HG03378 (cell line): ENCODE measurements around the gene C1QTNF8.

ENCODE experiments used
- ATAC-seq: cut with Tn5 transposase; IDR thresholded peaks from one replicate; pipeline ENCODE4 v1.9.1; 2021; ENCODE audit warnings: mild to moderate bottlenecking, moderate library complexity; ENCODE audit not compliant: unreplicated experiment

The C1QTNF8 gene

DNA sequence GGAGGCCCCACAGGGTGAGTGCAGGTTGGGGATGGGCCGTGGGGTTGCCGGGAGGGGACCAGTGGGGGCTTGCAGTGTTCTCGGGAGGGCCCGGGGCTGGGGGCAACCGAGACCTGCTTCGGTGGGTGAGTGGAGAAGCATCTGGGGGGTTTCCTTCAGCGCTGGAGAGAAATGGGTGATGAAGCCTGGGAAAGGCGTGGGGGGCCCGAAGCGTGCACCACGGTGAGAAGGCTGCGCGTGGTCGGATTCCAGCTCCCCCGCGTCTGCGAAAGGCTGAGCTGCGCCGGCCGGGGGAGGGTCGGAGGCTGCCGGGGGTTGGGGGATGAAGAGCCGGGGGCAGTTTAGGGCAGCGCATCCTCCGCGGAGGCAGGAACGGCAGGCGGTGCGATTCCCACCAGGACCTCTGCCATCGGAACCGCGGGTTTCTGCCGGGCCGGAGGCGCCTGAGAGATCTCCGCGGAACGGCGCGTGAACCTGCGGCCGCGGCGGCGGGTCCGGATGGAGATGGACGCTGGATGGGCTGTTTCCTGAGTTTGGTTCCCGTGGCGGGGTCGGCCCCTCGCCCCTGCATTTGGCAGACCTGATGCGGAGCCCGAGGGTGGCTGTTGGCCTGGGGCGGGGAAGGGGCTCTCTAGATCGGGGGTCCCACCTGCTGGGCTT, 30.4 kb downstream of the C1QTNF8 start:
- no peak for ATAC-seq

DNA sequence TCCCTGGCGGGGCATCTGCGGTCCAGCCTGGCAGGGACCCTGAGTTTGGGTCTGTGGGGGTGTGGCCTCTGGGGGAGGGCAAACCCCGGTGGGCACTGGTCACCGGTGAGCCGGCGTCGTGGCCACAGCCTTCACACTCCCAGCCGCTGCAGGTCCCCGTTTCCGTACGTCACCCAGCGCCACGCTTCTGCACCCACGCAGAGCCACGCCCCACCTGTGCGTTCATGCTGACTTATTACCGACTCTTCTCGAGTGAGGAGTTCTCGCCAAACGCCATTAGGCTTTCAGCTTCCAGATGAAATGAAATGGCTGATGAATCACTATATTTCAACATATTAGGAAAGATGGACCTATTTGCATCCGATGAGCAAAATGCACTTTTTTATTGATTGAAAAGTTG, 32.3 kb downstream of the C1QTNF8 start:
- ATAC-seq = no peak

DNA sequence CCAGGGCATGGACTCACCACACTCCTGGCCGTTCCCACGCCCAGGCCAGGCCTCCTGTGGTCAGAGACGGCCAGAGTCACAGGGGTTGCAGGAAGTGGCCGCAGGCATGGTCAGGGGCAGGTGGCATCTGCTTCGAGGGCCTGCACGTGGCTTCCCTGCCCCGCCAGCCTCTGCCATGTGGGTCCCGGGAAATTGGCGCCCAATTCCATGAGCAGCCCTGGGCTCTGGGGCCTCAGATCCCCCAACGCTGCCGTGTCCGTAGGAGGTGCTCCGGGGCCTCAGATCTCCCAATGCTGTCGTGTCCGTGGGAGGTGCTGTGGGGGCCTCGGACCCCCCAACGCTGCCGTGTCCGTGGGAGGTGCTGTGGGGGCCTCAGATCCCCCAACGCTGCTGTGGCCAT, 33.1 kb downstream of the C1QTNF8 start:
- no peak for ATAC-seq

DNA sequence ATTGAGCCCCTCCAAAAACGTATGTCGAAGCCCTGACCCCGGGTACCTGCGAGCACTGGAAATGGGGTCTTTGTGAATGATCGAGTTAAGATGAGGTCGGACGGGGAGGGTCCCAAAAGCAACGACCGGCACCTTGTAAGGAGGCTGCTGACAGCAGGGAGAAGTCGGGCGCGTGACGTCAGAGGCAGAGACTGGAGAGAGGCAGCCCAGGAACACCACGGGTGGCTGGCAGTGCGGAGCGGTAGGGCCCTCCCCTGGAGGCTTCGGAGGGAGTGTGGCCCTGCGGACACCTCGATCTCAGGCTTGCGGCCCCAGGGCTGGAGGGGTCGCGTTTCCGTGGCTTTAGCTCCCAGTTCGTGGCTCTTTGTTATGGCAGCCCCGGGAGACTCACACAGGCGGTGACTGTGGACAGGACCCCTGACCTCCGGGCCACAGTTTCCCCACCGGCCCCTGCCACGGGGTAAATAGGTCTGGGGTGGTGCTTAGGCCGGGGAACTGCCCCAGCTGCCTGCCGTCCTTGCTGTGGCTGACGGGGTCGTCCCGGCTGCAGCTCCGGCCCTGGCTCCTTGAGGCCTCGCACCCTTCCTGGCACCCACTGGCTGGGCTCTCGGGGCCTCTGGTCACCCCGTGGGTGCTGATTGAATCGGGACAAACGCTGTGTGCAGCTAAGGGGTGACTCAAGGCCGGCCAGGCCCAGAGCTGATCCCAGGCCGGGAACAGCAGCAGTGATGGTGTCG, 34.1 kb downstream of the C1QTNF8 start:
- ATAC-seq = no peak

DNA sequence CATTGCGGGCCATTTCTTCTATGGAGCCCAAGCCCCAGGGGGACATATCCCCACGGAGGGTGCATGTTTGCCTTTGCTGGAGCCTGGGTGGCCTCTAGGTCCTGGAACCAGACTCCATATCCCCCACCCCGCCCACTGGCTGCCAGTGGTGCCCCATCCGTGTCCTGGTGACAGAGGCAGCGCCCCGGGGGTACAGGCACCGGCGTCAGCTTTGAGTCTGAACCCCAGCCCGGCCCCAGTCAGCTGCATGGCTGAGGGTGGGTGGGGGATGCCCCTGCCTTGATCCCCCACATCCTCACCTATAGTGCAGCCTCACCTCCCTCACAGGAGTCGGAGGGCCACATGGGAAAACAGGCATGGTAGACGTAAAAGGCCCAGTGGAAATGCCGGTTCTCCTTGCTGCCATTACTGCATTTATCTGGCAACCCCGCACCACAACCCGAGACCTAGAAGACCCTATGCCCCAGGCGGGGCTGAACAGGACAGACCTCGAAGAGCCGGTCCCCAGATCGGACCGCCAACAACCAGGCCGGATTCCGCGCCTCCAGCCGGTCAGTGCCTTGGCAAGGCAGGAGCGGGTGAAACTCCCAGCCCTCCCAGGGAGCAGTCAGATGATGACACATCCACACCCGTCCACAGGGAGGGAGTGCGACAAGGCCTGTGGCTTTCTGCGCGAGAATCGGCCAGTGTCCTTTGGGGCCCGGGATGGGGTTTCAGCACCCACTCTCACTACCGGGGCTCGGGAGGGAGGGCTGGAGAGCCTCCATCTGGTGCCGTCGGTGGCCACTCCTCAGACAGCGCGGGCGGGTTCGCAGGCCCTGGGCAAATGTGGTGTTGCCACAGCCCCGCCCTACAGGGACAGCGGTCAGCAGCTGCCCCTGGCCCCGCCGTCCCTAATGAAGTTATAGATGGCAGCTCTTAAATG, 35.4 kb downstream of the C1QTNF8 start:
- no peak for ATAC-seq

DNA sequence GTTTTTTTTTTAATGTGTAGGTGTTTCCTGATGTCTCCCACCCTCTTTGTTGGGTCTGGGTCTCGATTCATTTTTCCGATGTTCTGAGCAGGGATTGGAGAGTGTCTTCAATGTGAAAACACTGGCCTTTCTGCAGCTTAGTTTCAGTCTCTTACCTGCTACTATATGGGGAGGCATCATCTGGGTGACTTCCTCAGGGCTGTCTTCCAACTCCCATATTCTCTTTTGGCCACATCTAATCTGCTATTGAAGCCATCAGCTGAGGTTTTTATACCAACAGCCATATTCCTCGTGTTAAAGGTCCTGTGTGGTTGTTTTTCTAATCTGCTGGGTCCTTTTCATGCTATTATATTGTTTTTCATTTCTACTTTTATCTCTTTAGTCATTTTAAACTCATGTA, 36.7 kb downstream of the C1QTNF8 start:
- no peak for ATAC-seq

DNA sequence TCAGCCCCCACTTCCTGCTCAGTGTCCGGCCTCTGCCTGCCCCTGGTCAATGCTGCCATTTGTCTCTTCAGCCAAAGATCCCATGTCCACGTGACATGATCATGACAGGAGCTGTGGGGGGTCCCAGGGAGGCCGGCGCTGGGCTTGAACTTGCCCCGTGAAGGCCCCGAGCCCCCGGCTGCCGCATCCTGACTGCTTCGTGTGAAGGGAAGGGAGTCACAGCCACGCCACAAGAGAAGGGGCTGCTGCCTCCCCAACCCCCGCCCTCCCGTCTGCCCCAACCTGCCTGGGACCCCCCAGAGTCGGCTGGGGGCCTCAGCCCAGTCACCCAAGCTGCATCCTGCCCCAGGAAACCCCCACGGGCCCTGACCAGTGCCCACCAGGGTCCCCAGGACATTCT, 37.8 kb downstream of the C1QTNF8 start:
- ATAC-seq = no peak

DNA sequence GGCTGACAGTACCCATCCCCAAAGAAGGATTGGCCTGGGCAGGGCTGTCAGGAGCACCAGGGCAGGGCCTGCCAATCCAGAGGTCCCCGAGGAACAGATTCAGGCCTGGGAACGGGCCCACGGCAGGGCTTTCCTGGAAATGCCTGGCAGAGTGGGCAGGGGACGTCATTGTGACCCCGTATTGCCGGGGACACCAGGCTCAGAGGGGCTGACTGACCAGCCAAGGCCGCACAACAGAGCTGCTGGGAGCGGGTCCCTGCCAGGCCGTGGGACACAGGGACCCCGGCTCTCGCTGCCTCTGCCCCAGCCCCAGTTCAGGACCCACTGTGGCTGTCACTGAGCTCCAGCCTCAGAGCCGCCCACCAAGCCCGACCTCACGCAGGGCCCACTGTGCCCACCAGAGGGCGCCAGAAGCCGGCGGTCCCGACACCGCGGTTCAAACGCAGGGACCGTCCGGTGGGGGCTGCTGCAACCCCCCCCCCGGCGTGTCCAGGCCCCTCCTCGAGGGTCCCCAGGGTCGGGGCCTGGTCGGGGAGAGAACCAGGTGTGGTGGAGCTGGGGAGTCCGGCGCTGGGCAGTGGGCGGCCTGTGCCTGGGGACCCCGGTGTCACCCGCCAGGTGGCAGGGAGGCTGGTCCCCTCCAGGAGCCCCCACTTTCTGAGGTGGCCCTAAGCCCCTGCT, 38.7 kb downstream of the C1QTNF8 start:
- ATAC-seq = no peak

DNA sequence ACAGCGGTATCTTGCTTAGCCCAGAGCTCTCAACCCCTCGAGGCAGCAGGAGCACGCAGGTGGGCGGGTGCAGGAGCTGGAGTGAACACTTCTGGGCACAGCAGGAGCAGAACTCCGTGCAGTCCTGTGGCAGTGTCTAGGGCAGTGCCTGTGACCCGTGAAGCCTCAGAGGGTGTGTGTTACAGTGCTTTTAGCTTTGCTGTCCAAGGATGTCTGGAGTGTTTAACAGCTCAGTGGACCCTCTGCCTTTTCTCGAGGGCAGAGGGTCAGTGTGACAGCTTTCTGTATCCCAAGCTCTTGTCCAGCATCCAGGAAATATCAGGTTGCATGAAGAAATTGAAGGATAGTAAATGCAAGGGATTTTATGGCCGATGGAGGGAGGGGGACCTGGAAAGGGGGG, 39.8 kb downstream of the C1QTNF8 start:
- ATAC-seq = no peak

DNA sequence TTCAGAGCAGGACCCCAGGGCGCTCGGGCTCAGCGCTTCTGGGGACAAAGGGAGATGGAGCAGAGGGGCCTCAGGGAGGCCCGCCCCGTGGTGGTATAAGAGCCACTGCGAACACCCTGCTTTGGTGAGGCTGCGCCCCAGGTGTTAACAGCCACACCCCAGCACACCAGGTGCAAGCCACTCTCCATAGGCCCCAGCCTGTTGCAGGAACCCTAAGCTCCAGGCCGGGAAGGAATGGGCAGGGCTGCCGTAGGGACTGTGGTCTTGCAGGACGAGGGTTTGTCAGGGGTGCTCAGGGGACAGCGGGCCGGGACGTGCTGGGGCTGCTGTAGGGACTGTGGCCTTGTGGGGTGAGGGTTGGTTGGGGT, 40.5 kb downstream of the C1QTNF8 start:
- no peak for ATAC-seq

DNA sequence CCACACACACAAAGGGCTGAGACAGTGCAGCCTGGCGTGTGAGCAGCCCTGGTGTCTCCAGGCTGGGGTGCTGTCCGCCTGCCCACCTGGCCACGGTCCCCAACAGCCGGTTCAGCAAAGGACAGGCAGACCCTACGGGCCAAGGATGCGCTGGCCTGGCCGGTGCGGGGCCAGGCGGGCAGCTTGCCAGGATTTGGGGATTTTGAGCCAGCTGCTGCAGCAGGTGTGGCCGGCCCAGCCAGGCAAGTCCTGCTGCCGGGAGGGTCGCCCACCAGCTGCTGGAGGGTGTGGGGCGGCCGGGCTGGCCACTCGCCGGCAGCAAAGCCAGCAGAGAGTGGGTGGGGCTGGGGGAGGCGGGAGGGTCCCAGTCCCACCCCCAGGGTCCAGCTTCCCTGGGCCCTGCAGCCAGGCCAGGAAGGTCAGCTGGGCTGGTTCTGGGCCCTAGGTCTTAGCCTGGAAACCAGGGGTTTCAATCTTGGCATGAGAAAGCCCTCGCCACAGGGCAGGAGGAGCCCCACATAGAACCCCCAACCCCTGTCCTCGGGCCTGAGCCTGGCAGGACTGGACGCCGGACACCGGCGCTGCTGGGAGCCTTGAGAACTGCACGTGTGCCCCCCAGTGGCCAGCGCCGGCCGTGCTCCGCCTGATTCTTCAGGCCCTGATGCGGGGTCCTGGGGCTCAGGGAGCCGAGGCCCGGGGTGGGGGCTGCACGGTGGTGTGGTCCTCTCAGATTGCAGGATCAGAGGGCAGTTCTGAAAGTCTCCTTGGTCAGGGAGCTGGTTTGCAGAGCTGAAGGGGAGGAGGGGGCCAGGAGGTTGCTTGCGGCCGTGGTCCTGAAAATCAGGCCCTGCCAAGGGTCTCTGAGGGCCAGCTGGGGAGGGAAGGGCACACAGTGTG, 41.1 kb downstream of the C1QTNF8 start:
- ATAC-seq = no peak

DNA sequence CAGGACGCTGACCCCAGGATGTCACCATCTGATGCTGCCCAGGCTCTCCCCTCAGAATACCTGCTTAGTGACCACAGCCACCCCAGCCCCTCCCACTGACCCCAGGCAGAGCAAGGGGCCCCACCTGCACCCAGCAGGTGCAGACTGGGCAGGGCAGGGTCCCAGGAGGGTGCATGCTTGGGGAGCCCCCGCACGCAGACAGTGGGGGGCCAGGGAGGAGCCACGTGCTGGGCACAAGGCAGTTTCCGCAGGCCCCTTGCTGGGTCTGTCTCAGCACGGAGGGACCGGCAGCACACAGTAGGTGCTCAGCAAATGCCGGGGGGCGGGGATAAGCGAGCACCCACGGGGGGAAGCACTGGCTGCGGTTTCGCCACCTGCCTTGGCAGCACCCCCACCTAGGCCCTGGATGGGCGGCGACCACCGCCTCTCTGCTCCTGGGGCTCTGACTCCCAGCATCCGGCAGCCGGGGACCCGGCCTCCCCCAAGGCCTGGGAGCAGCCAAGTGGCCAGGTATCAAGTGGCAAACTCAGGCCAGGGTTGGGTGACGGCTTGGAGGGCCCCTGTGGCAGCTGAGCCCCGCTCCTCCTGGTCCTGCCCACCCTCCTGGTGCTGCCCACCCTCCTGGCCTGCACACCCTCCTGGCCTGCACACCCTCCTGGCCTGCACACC, 42.2 kb downstream of the C1QTNF8 start:
- ATAC-seq = no peak

DNA sequence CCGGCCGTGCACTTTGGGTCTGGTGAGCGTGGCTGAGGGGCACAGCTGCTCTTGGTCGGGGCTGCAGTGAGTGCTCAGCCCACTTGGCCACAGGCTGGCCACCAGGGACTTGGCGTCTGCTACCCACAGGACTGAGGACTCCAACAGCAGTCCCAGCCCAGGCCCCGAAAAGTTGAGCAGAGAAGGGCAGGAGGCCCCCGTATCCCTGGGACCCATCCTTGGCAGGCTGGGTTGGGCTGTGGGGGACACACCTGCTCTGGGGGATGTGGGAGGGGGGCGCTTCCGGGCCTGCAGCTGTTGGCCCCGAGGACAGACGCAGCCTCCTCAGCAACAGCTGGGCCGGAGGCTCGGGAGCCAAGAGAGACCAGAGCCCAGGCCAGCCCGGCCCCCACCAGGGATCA, 42.9 kb downstream of the C1QTNF8 start:
- ATAC-seq = no peak

DNA sequence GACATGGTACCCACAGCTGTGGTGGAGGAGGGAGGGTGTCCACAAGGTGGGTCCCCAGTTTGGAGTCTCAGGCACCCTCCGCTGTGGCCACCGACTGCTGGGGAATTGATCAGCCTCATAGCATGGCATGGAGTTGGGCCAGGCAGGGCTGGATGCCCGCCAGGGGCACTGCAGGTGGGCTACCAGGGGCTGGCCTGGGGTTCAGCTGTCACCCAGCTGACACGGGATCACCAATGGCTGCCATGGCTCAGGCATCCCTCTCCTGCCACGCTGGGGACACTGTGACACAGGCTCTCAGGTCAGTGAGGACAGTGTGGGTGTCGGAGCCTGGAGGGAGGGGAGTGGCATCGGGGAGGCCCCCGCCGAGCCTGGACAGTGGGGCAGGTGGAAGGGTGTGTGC, 43.3 kb downstream of the C1QTNF8 start:
- no peak for ATAC-seq

DNA sequence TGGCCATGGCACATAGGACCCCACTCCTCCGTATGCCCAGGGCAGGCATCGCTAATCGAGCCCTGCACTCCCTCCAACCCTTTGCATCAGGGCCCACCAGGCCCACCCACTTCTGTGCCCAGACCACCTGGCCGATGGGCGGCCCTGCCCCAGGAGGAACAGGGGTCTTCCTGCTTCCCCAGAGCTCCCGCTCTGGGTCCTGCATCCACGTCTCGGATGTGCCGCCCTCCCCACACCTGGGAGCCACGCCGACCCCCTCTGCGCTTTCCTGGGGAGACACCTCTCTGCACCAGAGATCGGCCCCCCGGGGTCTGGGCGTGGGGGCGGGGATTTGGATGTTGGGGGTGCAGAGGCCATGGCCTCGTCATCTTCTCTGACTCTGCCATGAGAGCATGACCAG, 44.6 kb downstream of the C1QTNF8 start:
- no peak for ATAC-seq

DNA sequence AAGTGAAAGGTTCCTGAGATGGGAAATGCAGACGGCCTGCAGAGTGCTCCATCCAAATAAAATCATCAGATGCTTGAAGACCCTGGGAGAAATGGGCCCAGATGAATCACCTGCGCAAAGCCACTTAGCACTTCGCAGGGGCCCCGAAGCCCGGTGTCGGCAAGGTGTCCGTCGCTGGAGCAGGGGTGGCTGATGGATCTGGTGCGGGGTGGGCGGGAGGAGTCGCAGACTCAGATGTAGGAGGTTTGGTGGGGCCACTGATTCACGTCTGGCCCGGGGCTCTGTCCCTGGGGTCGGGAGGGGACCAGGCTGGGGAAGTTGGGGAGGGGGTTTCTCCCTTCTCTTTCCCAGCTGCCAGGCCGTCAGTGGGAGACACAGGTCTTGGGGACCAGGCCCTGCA, 45.1 kb downstream of the C1QTNF8 start:
- no peak for ATAC-seq

DNA sequence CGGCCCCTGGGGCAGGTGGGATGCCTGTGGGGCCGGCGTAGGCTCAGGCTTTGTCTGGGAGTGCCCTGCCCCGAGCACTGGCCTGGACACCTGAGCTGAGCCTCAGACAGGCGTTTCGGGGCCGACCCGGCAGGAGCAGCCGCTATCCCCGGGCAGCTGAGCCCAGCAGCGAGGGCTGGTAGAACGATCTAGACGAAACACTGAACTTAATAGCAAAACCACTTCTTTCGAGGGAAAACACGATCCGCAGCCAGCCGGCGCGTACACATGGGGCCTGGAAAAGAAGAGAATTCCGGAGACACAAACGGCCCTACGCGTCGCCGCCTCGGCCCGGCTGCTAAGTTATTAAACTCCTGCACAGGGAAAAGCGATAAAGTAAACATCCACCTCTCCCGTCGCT, 45.5 kb downstream of the C1QTNF8 start:
- ATAC-seq = no peak

DNA sequence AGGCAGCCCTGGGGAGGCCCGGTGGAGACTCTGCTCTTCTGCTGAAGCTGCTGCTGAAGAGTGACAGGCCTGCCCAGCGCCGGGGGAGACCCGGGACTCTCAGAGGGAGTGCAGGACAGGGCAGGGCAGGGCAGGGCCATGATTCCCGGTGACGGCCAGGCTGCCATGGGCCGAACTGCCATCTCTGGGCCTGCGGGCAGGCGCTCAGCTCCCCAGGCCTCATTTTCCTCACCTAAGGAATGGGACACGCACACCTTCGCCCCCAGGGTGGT, 46.1 kb downstream of the C1QTNF8 start:
- no peak for ATAC-seq

DNA sequence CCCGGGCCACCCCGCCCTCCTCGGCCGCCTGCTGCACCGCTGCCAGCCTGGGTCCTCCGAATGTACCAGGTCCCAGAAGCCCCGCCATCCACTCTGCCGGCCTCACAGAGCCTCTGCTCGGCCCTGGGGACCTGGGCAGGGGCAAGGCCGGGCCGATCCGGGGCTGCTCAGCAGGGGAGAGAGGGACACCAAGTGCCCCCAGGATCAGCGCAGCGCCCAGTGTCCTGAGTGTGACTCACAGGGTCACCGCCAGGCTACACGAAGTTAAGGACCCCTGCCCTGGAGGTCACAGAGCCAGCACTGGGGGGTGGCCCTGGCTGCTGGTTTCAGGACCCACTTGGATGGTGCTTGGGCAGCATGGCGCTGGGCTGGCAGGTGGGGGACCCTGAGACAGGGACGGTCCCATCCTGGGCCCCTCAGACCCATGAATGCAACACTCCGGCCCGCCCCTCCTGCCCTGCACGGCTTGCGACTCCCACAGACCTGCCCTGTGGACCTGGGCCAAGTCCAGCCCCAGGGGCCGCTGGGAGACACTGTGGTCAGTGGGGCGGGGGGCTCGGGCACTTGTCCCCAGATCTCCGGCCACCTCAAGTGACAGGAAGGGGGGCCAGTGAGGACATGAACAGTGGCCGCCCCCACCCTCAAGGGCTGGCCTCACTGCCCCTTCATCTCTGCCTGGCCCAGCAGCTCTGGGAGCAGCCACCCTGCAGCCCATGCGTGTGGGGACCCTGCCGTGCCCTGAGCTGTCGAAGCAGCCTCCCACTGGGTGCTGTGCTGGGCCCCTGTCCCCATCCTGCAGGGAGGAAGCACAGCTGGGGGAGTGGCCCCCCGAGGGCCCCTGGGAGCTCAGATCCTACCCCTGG, 46.7 kb downstream of the C1QTNF8 start:
- no peak for ATAC-seq
